ENCODE measurements around the gene ZC3H4.
"Not testable (repeated sequence)": the region's sequence is repeated elsewhere in the genome, so short reads cannot be mapped to it uniquely, and the experiment has no call there.

Gene ZC3H4

DNA sequence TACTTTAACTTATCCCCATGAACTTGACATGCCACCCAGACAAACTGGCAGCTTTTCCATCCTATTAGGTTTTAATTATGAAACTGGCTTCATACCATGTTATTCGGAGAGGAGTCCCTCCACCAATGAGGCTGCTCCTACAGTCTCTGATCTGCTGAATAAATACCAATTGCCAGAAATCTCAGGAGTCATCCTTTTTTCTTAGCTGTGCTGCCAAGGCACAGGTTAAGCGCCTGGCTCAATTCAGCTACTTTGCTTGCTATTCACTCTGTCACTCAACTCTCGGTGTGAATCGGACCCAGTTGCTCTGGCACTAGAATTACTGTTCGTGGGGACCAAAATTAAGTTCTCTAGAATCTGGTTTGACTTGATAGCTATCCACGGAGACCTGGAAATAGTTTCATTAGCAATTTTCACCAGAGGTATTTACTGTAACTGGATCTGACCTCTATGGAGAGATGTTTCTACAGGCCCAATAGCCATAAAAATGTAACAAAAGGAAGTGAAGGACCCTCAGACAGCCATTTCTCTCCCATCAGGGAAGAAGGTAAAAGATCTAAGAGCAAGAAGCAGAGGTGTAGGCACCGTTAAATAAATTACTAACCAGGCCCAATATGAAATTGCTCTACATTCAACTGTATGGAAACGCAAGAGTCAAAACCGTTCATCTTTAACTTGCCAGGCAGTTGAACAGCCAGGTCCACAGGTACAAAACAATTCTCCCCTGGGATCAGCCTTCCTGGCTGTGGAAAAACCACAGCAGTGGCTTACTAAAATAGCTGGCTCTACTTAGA lies 5.4 kb downstream of the ZC3H4 start:
- no peak for DNase-seq (ENCODE audit: low read depth)
- H3K4me3 ChIP-seq (ENCODE audit: low read depth, low read length): no peak overlapping the region
- TF ChIP-seq, protein P1, sequence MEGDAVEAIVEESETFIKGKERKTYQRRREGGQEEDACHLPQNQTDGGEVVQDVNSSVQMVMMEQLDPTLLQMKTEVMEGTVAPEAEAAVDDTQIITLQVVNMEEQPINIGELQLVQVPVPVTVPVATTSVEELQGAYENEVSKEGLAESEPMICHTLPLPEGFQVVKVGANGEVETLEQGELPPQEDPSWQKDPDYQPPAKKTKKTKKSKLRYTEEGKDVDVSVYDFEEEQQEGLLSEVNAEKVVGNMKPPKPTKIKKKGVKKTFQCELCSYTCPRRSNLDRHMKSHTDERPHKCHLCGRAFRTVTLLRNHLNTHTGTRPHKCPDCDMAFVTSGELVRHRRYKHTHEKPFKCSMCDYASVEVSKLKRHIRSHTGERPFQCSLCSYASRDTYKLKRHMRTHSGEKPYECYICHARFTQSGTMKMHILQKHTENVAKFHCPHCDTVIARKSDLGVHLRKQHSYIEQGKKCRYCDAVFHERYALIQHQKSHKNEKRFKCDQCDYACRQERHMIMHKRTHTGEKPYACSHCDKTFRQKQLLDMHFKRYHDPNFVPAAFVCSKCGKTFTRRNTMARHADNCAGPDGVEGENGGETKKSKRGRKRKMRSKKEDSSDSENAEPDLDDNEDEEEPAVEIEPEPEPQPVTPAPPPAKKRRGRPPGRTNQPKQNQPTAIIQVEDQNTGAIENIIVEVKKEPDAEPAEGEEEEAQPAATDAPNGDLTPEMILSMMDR (IDR thresholded peaks at IDR 0.05; ENCODE audit: low read depth, low read length, missing control alignments): no peak

DNA sequence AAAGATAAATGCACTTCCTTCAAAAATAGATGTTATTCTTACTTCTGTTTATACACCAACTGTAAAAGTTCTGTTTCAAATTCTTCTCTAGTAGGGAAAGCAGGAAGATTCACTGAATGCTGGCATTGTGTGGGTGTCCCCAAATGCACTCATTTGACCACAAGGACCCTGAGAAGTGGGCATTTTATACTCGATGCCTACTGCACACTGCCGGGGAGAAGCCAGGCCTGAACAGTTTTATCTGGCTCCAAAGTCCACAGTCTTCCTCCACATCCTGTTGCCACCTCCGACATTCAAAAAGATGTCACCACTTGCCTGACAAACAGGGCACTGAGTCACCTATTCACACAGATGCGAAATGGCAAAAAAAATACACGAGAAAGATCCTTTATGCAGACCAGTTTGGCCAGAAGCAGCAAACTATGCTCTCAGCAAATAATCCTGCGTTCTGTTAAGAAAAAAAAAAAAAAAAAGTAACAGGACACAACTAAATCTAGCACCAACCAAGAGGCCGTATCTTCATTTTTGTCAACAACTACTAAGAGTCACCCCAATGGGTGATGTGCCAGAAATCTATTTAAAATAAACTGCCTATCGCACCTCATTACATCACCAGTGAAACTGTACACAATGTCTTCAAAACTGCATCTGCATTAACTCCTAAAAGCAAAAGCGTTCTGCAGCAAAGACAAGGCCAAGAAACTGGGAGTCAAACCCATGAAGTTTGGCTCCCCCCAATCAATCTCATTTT lies 6.2 kb downstream of the ZC3H4 start:
- H3K4me3 ChIP-seq (ENCODE audit: low read depth, low read length): no peak overlapping the region
- TF ChIP-seq, protein P1 (IDR thresholded peaks at IDR 0.05; ENCODE audit: low read depth, low read length, missing control alignments): no peak
- DNase-seq (ENCODE audit: low read depth): no peak

DNA sequence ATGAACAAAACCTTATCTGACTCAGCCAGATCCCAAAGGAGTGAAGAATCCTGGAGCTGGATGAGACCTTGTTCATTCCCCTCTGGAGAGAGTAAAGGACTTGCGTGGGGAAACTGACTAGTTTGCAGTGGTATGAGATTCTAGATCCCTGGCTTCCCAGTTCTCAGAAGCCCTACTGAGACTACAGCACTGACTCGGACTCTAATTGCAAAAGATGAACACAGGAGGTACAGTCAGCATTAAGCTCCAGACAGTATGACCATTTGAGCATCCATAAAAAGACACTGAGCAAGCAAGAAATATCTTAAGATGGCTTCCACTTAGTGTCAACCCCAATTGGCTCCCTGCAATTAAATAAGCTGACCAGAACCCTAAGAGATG lies 6.8 kb downstream of the ZC3H4 start:
- TF ChIP-seq, protein P1 (IDR thresholded peaks at IDR 0.05; ENCODE audit: low read depth, low read length, missing control alignments): no peak
- DNase-seq (ENCODE audit: low read depth): no peak
- H3K4me3 ChIP-seq (ENCODE audit: low read depth, low read length): no peak overlapping the region

DNA sequence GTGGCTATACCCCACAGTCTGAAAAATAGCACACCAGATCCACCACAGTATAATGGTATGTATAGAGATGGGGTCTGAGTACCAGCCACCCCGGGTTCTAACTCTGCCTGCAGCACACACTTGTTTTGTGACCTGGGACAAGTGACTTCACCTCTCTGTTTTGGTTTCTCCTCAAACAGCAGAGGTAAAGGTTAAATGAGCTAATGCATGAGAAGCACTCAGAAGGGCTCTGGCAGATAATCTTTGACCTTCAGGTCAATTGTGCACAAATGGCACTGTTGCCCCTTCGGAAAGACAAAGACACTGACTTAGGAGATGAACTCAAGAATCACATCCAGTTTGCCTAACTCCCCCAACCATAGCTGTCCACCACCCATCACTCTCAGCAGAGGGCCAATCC lies 7.7 kb downstream of the ZC3H4 start:
- TF ChIP-seq, protein P1 (IDR thresholded peaks at IDR 0.05; ENCODE audit: low read depth, low read length, missing control alignments): no peak
- H3K4me3 ChIP-seq (ENCODE audit: low read depth, low read length): no peak overlapping the region
- no peak for DNase-seq (ENCODE audit: low read depth)

DNA sequence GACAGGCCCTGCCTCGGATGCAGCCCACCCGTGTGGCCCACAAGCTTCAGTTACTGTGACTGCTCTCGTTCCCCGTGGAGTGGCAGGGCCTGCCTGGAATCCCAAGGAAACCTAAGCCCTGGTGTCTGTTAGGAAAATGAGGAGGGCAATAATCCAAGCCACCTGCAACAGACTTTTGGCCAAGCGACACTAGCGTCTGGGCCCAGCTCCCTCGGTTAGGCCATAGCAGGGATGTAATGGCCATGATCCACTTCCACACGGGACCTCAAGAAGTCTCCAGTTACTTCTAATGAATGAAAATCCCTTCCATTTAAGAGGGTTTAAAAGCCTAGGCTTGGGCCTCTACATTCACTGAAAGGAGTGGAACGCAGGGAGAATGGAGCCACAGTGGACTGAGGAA lies 8.9 kb downstream of the ZC3H4 start:
- TF ChIP-seq, protein P1 (IDR thresholded peaks at IDR 0.05; ENCODE audit: low read depth, low read length, missing control alignments): no peak
- no peak overlapping the region for H3K4me3 ChIP-seq (ENCODE audit: low read depth, low read length)

DNA sequence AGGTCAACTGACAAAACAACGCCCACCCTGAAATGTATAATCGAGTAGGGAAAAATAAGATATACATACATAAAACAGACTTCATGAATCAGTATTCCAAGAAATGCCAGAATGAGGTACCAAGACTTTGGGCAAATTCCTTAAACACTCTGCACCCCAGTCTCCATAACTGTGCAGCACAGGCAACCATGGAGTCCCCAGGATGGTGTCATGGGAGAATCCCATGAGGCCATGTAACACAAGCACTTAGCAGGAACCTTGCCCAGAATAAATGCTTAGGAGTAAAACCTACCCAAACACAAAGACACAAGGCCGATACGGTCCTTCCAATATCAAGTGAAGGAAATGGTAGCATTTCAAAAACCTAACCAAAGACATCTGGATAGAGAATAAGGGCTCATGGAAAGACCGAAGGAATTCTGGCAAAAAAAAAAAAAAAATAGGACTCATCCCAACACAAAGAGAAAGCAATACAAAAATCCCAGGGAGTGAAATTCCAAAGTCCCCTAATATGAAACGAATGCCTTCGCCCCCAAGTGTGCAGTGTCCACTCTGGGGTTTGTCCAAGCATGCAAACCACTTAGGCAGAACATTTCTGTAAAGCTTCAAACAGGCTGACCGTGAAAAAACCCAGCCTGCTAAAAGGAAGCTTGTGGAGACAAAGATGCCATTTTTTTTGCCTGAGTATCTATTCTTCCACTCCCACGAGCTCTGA lies 11.1 kb downstream of the ZC3H4 start:
- no peak for DNase-seq (ENCODE audit: low read depth)
- TF ChIP-seq, protein P1 (IDR thresholded peaks at IDR 0.05; ENCODE audit: low read depth, low read length, missing control alignments): no peak
- H3K4me3 ChIP-seq (ENCODE audit: low read depth, low read length): no peak overlapping the region

More for the DNA sequence above, 8.9 kb downstream of the ZC3H4 start:
- no peak for DNase-seq (ENCODE audit: low read depth)

DNA sequence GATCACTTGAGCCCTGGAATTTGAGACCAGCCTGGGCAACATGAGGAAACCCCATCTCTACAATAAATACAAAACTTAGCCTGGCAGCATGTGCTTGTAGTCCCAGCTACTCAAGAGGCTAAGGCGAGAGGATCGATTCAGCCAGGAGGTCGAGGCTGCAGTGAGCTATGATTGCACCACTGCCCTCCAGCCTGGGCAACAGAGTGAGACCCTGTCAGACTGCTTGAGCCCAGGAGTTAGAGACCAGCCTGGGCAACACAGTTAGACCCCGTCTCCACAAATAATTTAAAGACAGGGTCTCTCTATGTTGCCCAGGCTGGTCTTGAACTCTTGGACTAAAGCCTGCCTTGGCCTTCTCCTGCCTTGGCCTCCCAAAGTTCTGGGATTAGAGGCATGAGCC lies 12.5 kb downstream of the ZC3H4 start:
- DNase-seq (ENCODE audit: low read depth); H3K4me3 ChIP-seq (ENCODE audit: low read depth, low read length): not testable (repeated sequence)

Data from GM12864 (cell line).